WTC11 (cell line): ENCODE data around the gene OXER1. TPM values are rescaled to one million over a fixed set of nuclear protein-coding genes. Genes with fewer than 3 reads are reported as not detected.

Experiments used
- ATAC-seq: fragments of 200-7000 bp; cut with Tn5 transposase; 2 replicates; pipeline ENCODE4 v1.10.0; 2021; ENCODE audit warnings: mild to moderate bottlenecking, moderate library complexity
- CTCF ChIA-PET: fragments of 300-600 bp; sonication (Branson Sonifier 250); formaldehyde crosslinking; loops from one replicate; lab custom pipeline; 2021; ENCODE audit warnings: antibody characterized with exemption; lab: Charles Lee
- POLR2A ChIA-PET: fragments of 350-600 bp; sonication (Branson Sonifier 250); formaldehyde crosslinking; loops from one replicate; lab custom pipeline; 2021; ENCODE audit warnings: antibody characterized with exemption; lab: Charles Lee
- DNase-seq: peaks from one replicate; pipeline ENCODE4 v3.0.0; 2021; ENCODE audit warnings: low spot score
- H3K27ac Mint-ChIP-seq: 2 replicates; pipeline ENCODE4 v1.8.0; 2021; ENCODE audit warnings: mixed read lengths
- H3K27me3 Mint-ChIP-seq: 2 replicates; pipeline ENCODE4 v1.8.0; 2021; ENCODE audit warnings: low read depth, mild to moderate bottlenecking, moderate library complexity, mixed read lengths
- H3K36me3 Mint-ChIP-seq: 2 replicates; pipeline ENCODE4 v1.8.0; 2021; ENCODE audit warnings: mixed read lengths
- H3K4me1 Mint-ChIP-seq: 2 replicates; pipeline ENCODE4 v1.8.0; 2022; ENCODE audit warnings: mixed read lengths
- H3K4me3 Mint-ChIP-seq: 2 replicates; pipeline ENCODE4 v1.8.0; 2021; ENCODE audit warnings: mild to moderate bottlenecking, moderate library complexity, mixed read lengths
- H3K9me3 Mint-ChIP-seq: 2 replicates; pipeline ENCODE4 v1.8.0; 2021; ENCODE audit warnings: mixed read lengths
- CREB1 ChIP-seq: sonication (generic); formaldehyde crosslinking; IDR thresholded peaks from 2 replicates; pipeline ENCODE4 v1.8.0; 2023; ENCODE audit warnings: mild to moderate bottlenecking, missing genetic modification reagents
- CTCF ChIP-seq: fragments of 200-600 bp; IDR thresholded peaks from 2 replicates; pipeline ENCODE4 v1.8.0; 2022; ENCODE audit warnings: antibody characterized with exemption
- E2F4 ChIP-seq: sonication (generic); formaldehyde crosslinking; IDR thresholded peaks from 2 replicates; pipeline ENCODE4 v1.8.1; 2022; ENCODE audit warnings: low read depth, mild to moderate bottlenecking, moderate library complexity, missing genetic modification reagents, borderline replicate concordance
- ELF4 ChIP-seq: sonication (generic); formaldehyde crosslinking; IDR thresholded peaks from 2 replicates; pipeline ENCODE4 v1.8.1; 2022; ENCODE audit warnings: low read depth, mild to moderate bottlenecking, moderate library complexity, missing genetic modification reagents
- FOXK1 ChIP-seq: sonication (generic); formaldehyde crosslinking; IDR thresholded peaks from 2 replicates; pipeline ENCODE4 v1.8.0; 2022; ENCODE audit warnings: mild to moderate bottlenecking, moderate library complexity, missing genetic modification reagents
- IRF1 ChIP-seq: sonication (generic); formaldehyde crosslinking; IDR thresholded peaks from 2 replicates; pipeline ENCODE4 v1.8.0; 2023; ENCODE audit warnings: missing genetic modification reagents
- JUN ChIP-seq: sonication (generic); formaldehyde crosslinking; IDR thresholded peaks from 2 replicates; pipeline ENCODE4 v1.8.0; 2023; ENCODE audit warnings: mild to moderate bottlenecking, missing genetic modification reagents
- KAT7 ChIP-seq: sonication (generic); formaldehyde crosslinking; IDR thresholded peaks from 2 replicates; pipeline ENCODE4 v1.8.1; 2023; ENCODE audit warnings: missing genetic modification reagents, mild to moderate bottlenecking, borderline replicate concordance
- NFATC4 ChIP-seq: fragments of 250-450 bp; sonication (Bioruptor Pico); IDR thresholded peaks from 2 replicates; pipeline ENCODE4 v1.9.0; 2021; ENCODE audit warnings: mild to moderate bottlenecking
- NFE2L1 ChIP-seq: sonication (generic); formaldehyde crosslinking; IDR thresholded peaks from 2 replicates; pipeline ENCODE4 v1.8.1; 2023; ENCODE audit warnings: missing genetic modification reagents
- PRDM15 ChIP-seq: sonication (generic); formaldehyde crosslinking; IDR thresholded peaks from 2 replicates; pipeline ENCODE4 v1.8.0; 2022; ENCODE audit warnings: missing genetic modification reagents
- PREB ChIP-seq: sonication (generic); formaldehyde crosslinking; IDR thresholded peaks from 2 replicates; pipeline ENCODE4 v1.8.1; 2022; ENCODE audit warnings: mild to moderate bottlenecking, missing genetic modification reagents, moderate library complexity, borderline replicate concordance
- SMAD4 ChIP-seq: sonication (generic); formaldehyde crosslinking; IDR thresholded peaks from 2 replicates; pipeline ENCODE4 v1.8.0; 2022; ENCODE audit warnings: mild to moderate bottlenecking, missing genetic modification reagents
- SOX15 ChIP-seq: fragments of 250-450 bp; sonication (Bioruptor Pico); IDR thresholded peaks from 2 replicates; pipeline ENCODE4 v1.9.0; 2021; ENCODE audit warnings: mild to moderate bottlenecking
- SP1 ChIP-seq: sonication (generic); formaldehyde crosslinking; conservative IDR thresholded peaks from 2 replicates; pipeline ENCODE4 v1.8.1; 2022; ENCODE audit warnings: missing genetic modification reagents
- TP53 ChIP-seq: sonication (generic); formaldehyde crosslinking; IDR thresholded peaks from 2 replicates; pipeline ENCODE4 v1.8.1; 2023; ENCODE audit warnings: mild to moderate bottlenecking, missing genetic modification reagents
- ZNF423 ChIP-seq: fragments of 250-450 bp; sonication (Bioruptor Pico); IDR thresholded peaks from 2 replicates; pipeline ENCODE4 v2.1.2; 2022; ENCODE audit warnings: mild to moderate bottlenecking, moderate library complexity
- total RNA-seq: library from RNA; stranded (reverse); gene quantifications from 3 replicates; pipeline ENCODE4 v1.2.3, GENCODE V29; 2021

OXER1 gene
- total RNA-seq, 1 experiment from 2014 or later: 2.6 TPM

GRCh38 chr2:42786561-42787345 is 22.8 kb upstream of the OXER1 start:
- ATAC-seq: peak; percentile 79
- DNase-seq: no peak
- peaks cover 10% of the 10 kb centered on the region for H3K4me1 Mint-ChIP-seq

GRCh38 chr2:42784204-42784880 is 20.4 kb upstream of the OXER1 start:
- ChIA-PET CTCF (interaction anchor here (1.1 kb wide), 1 partner anchor 13 kb away, joined by 3 read pairs; no protein-coding TSS in a partner anchor), POLR2A (no interaction called here)
- Mint-ChIP-seq H3K36me3 (peaks cover 33% of the 10 kb centered on the region), H3K9me3 (peaks cover 25% of the 10 kb centered on the region), H3K4me1 (peaks cover 5% of the 10 kb centered on the region; the same call in 1 of the 2 replicates), H3K27me3 (no peaks in the 10 kb centered on the region), H3K4me3 (no peak overlapping the region), H3K27ac (no peak overlapping the region)
- TF ChIP-seq NFATC4 (no peak), CTCF (no peak), E2F4 (CRISPR knock-in tag) (no peak), TP53 (CRISPR knock-in tag) (no peak), FOXK1 (CRISPR knock-in tag) (no peak), NFE2L1 (CRISPR knock-in tag) (no peak), SP1 (CRISPR knock-in tag) (no peak)
- DNase-seq (no peak), ATAC-seq (no peak)

More at GRCh38 chr2:42786561-42787345, 22.8 kb upstream of the OXER1 start:
- H3K36me3 Mint-ChIP-seq: peaks cover 15% of the 10 kb centered on the region
- no peak overlapping the region for H3K4me3 Mint-ChIP-seq
- POLR2A ChIA-PET: no interaction called here
- no peak overlapping the region for H3K27ac Mint-ChIP-seq
- H3K9me3 Mint-ChIP-seq: peaks cover 13% of the 10 kb centered on the region
- CTCF ChIA-PET: interaction anchor here (0.6 to 1.9 kb wide), 11 partner anchors 8 to 200 kb away, joined by 3 to 8 read pairs (median 3); no protein-coding TSS in a partner anchor
- TF ChIP-seq SP1 (CRISPR knock-in tag): no peak
- no peak for TF ChIP-seq KAT7 (CRISPR knock-in tag)
- no peak for TF ChIP-seq ZNF423 (CRISPR knock-in tag)
- peaks cover 10% of the 10 kb centered on the region for H3K27me3 Mint-ChIP-seq

- DNase-seq (no peak), ATAC-seq (no peak)
- no peaks in the 10 kb centered on the region for H3K27me3 Mint-ChIP-seq
- ChIA-PET POLR2A (no interaction called here), CTCF (no interaction called here)
- peaks cover 5% of the 10 kb centered on the region; the same call in 1 of the 2 replicates for H3K4me1 Mint-ChIP-seq
- H3K36me3 Mint-ChIP-seq: peaks cover 40% of the 10 kb centered on the region
- no peak overlapping the region for H3K27ac Mint-ChIP-seq
- H3K4me3 Mint-ChIP-seq: no peak overlapping the region
- H3K9me3 Mint-ChIP-seq: peaks cover 25% of the 10 kb centered on the region
- TF ChIP-seq JUN (CRISPR knock-in tag) (no peak), CREB1 (CRISPR knock-in tag) (no peak), SOX15 (CRISPR knock-in tag) (no peak), SMAD4 (CRISPR knock-in tag) (no peak), IRF1 (no peak), CTCF (no peak), E2F4 (CRISPR knock-in tag) (no peak), PRDM15 (CRISPR knock-in tag) (no peak), PREB (no peak), ZNF423 (CRISPR knock-in tag) (no peak), ELF4 (CRISPR knock-in tag) (no peak)
Observed at GRCh38 chr2:42783511-42783910, 19.6 kb upstream of the OXER1 start.
